Hepatocyte (in vitro differentiated cells): ENCODE results near the gene CDC7.

ENCODE experiments used
- CTCF ChIP-seq: fragments of 200-600 bp; sonication (generic); IDR thresholded peaks from 2 replicates; pipeline ENCODE4 v1.5.1; 2016; ENCODE audit warnings: antibody characterized with exemption, mild to moderate bottlenecking; ENCODE audit not compliant: poor library complexity
- EZH2phosphoT487 ChIP-seq: fragments of 200-600 bp; sonication (generic); IDR thresholded peaks from one replicate; pipeline ENCODE4 v1.6.1; 2018; ENCODE audit warnings: antibody characterized with exemption, mild to moderate bottlenecking, low read depth, moderate library complexity; ENCODE audit not compliant: unreplicated experiment, severe bottlenecking

- TF ChIP-seq CTCF: peak; percentile 27
- TF ChIP-seq EZH2phosphoT487: no peak
Observed at GRCh38 chr1:91507328-91507727, 6.7 kb downstream of the CDC7 start.
